ENCODE data around the gene EMB.
"Not testable (repeated sequence)": the region's sequence is repeated elsewhere in the genome, so short reads cannot be mapped to it uniquely, and the experiment has no call there.

EMB gene, protein sequence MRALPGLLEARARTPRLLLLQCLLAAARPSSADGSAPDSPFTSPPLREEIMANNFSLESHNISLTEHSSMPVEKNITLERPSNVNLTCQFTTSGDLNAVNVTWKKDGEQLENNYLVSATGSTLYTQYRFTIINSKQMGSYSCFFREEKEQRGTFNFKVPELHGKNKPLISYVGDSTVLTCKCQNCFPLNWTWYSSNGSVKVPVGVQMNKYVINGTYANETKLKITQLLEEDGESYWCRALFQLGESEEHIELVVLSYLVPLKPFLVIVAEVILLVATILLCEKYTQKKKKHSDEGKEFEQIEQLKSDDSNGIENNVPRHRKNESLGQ

DNA sequence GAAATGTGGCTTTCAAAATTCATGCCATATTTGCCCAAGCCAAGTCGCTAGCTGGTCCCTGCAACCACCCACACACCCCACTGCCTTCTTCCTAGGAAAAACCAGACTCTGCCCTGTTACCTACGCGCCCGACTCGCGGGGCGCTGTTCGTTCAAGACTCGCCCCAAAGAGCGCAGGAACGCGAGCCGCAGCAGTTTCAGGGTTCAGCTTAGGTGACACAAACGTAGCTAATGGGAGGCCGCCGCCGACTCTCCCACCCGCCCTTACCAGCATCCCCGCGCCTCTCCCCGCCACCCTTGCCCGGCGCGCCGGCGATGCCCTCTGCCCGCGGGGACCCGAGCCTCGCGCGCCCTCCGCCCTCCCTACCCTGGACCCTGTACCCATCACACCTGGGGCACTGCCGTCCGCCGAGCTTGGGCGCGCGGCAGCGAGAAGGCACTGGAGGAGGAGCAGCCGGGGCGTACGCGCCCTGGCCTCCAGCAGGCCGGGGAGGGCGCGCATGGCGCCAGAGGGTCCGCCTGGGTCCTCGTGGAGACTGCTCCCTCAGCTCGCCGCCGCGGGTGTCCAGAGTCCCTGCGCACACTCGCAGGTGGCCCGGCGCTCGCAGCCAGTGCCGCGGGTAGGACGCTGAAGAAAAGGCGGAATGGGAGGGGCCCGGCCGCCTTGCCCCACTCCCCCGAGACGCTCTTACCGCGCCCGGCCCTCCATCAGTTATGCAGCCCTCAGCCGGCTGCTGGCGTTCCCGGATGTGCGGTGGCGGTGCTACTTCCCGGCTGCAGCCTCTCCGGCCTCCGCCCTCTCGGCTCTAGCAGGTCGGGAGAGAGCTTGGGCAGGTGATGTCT lies at the start of gene EMB:
TSS of gene EMB (minus strand) at position 638 of the 842 bp plus-strand sequence. CDS start at position 501, 137 bp downstream.
- DNase-seq = no peak

DNA sequence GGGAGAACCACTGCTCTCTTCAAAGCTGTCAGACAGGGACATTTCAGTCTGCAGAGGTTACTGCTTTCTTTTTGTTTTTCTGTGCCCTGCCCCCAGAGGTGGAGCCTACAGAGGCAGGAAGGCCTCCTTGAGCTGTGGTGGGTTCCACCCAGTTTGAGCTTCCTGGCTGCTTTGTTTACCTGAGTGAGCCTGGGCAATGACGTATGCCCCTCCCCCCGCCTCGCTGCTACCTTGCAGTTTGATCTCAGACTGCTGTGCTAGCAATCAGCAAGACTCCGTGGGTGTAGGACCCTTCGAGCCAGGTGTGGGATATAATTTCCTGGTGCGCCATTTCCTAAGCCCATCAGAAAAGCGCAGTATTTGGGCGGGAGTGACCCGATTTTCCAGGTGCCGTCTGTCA lies 48.4 kb upstream of the EMB start:
- not testable (repeated sequence) for DNase-seq

DNA sequence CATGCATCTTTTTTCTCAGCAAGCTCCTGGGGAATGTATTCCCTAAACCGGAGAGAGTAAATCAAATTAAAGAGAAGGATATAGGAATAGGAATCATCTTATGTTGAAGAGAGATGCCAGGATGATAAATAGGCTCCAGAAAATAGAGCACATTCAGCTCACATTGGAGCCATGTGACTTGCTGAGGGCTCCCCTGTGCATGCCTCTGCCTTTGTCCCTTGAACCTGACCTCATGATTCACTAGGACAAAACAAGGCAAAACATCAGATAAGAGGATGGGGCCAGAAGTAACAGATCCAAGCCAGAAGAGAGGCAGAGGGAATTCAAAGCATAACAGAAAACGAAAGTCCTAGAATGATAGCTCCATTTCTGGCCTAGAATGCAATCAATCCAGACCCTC lies 37.7 kb upstream of the EMB start:
- DNase-seq = not testable (repeated sequence)

DNA sequence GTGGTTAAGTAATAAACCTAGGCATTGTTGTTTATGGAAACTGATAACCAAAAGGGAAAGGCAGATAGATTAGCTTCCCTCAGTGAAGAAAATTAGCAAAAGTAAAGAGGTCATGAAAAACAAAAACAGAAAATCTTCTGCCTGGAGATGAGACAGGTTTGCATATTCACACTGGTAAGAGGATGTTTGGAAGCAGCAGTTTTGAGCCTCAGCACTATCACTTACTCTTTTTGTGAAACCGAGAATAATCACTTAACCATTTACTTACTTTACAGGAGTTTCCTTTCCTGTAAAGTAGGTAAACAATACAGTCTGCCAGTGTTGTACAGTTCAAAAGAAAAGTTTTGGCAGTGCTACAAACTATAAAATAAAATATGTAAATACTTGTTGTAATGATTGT lies 35.5 kb upstream of the EMB start:
- no peak for DNase-seq

DNA sequence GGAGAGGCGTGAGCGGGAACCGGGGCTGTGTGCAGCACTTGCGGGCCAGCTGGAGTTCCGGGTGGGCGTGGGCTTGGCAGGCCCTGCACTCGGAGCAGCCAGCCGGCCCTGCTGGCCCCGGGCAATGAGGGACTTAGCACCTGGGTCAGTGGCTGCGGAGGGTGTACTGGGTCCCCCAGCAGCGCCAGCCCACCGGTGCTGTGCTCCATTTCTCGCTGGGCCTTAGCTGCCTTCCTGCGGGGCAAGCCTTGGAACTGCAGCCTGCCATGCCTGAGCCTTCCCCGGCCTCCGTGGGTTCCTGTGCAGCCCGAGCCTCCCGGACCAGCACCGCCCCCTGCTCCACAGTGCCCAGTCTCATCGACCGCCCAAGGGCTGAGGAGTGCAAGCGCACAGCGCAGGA lies 23.9 kb upstream of the EMB start:
- not testable (repeated sequence) for DNase-seq

DNA sequence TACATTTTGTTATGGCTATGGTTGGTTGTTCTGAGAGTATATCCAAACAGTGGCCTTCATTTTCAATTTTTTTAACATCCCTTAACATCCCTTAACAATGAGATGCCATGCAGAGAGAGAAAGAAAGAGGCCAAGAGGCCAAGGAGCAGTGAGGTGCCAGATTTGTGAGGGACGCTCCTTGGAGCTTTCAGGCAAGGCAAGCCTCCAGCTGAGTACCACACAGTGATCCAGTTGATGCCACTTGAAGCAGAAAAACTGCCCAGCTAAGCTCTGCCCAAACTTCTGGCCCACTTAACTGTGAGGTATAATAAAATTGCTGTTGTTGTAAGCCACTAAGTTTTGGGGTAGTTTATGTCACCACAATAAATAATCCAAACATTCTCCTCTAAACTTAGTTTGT lies 22.6 kb upstream of the EMB start:
- DNase-seq = no peak

DNA sequence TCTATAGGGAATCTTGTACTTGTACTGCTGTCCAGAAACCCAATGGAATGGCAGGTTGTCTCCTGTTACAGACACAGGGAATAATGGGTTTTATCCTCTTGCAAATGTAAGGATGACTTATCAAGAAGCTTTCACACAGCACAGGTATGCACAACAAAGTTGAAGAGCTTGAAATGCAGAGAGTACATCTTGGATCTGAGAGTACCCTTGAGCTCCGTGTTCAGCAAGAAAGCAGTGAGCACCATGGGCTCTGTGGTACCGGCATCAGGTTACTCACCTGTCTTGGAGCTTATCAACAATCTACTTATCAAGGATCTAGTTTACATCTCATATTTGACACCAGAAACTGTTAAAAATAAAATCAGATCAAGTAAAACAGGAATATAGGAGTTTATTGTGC lies 22.0 kb upstream of the EMB start:
- DNase-seq = no peak

DNA sequence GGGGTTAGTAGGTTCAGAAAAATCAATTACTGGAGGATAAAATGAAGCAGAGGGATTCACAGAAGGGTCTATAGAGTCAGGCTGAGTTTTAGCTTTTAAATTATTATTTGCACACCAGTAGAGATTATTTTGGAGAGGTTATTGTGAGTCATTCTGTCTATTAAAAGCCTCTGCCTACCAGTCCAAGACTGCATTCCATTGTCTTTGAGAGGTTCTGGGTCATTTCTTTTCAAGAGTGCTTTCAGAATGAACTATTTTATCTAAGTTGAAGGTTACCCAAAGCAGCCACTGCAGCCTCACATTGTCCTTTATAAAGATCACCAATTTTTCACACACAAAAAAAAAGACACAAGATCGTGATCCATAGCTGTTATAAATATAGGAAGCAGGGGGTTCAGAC lies 21.5 kb upstream of the EMB start:
- DNase-seq = not testable (repeated sequence)

DNA sequence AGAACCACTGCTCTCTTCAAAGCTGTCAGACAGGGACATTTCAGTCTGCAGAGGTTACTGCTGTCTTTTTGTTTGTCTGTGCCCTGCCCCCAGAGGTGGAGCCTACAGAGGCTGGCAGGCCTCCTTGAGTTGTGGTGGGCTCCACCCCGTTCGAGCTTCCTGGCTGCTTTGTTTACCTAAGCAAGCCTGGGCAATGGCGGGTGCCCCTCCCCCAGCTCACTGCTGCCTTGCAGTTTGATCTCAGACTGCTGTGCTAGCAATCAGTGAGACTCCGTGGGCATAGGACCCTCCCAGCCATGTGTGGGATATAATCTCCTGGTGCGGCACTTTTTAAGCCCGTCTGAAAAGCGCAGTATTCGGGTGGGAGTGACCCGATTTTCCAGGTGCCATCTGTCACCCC lies 17.3 kb upstream of the EMB start:
- DNase-seq = not testable (repeated sequence)

DNA sequence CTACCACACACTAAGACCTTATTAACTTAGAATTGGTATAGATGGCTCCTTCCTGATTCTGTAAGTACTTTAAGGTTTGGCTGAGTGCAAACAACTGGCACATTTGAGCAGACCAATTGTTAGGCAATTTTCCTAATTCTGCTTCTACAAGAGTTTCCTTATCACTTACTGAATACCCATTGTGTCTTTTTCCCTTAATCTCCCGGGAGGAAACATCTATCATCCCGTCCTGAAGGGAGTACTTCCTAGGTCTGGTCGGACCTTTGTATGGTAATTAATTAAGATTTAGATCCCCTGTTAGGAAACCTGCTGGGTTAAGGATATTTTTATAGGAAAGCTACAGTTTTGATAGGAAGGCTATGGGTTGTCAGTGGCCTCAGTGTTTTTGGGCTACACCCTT lies 8.2 kb upstream of the EMB start:
- not testable (repeated sequence) for DNase-seq

DNA sequence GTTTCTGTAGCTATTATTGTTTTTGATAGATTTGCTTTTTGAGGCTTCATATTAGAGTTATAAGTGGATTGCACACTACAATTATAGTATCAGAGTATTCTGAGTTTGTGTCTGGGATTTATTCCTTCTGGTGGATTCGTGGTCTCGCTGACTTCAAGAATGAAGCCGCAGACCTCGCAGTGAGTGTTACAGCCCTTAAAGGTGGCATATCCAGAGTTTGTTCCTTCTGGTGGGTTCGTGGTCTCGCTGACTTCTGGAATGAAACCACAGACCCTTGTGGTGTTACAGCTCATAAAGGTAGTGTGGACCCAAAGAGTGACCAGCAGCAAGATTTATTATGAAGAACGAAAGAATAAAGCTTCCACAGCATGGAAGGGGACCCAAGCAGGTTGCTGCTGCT lies 6.9 kb upstream of the EMB start:
- no peak for DNase-seq

DNA sequence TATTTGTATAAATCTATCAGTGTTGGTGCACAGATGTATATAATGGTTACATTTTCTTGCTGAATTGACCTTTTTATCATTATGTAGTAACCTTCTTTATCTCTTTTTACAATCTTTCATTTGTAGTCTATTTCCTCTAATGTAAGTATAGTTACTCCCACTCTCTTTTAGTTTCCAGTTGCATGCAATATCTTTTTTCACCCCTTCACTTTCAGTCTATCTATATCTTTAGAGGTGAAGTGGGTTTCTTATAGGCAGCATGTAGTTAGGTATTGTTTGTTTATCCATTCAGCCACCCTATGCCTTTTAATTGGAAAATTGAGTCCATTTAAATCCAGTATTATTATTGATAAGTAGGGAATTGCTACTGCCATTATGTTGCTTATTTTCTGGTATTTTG lies 6.1 kb upstream of the EMB start:
- no peak for DNase-seq

DNA sequence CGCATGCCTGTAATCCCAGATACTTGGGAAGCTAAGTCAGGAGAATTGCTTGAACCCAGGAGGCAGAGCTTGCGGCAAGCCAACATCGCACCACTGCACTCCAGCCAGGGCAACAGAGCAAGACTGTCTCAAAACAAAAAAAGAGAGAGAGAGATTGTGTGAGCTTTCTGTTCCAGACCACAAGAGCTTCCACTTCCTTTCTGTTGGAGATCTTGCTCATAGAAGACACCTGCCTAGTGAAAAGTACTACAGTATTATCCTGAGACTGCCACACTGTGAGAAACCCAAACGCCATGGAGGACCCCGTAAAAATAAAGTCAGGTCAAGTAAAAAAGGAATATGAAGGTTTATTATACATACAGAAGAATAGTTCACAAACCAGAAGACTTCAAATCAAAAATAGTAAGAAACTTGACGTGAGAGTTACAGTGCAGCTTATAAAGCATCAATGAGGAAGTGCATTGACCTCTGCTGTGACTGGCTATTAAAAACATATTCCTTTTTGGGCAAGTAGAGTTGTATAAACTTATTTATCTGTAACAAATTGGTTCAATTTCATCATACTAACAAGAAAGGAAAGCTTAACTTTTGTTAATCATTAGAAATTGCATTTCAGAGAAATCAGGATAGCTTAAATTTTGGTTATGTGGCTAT lies 4.3 kb upstream of the EMB start:
- no peak for DNase-seq

DNA sequence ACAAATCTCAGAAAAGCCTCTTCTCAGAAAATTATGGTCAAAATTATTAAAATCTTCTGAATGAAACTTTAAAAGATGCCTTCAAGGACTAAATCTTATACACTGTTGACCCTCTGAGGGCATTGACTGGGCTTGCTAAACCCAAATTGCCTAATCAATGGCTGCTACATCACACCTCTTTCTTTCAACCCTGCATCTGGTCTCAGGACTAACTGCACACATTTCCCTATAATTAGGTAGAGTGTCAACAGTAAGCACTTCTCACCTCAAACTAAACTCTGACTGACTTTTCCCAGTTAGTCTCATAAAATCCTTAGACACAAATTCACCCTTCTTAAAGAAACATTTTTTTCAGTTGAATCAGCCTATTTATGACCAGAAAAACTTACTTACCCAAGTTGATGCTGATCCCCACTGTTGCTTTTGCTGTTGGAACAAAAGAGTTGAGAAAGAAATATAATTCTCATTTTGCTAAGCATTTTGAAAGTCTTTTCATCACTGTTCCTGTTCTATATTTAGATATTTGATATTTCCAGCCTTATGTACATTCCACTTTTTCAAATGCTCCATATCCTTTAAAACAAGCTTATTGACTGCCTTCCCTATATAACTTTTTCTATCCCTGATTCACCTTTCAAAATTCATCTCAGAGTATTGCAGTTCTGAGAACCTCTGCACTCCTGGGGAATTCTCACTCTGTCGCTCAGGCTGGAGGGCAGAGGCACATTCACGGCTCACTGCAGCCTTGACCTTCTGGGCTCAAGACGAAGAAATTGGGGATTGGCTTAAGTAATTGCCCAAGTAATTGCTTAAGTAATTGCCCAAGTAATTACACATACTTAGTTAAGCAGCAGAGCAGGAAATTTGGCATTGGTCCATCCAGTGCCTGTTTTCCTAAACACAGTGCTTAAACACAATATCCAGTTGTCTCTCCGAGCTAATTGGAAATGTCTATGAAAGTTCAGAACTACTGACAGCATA lies 1.8 kb upstream of the EMB start:
- not testable (repeated sequence) for DNase-seq

DNA sequence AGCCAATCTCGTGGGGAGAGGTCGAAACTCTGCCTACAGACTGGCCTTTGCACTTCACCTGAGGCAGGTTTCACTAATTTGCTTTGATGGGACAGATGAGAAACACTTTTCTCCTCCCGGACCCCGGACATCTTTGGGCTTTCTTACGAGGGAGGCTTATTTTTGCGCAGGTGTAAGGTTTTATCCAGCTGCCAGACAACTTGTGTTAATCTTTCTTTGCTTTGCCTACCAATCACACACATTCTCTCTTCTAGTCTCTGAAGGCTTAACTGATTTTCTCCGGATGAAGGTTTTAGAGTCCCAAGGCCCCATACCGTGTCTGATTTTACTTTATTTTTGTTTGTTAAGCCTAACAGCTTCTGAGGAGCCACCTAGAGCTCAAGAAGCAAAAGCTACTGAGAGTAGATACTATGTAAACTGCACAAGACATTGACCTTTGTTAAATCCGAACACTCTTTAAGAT lies 436 bp upstream of the EMB start:
- DNase-seq = no peak

DNA sequence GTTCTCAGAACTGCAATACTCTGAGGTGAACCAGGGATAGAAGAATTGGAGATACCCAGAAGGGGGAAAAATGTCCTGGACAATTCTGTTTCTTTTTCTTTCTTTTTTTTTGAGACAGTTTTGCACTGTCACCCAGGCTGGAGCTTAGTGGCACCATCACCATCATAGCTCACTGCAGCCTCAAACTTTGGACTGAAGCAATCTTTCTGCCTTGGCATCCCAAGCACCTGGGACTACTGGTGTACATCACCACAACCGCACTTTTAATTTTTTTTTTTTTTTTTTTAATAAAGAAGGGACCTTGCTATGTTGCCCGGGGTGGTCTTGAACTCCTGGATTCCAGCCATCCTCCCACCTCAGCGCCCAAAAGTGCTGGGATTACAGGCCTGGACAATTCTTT lies 1.9 kb downstream of the EMB start:
- no peak for DNase-seq

DNA sequence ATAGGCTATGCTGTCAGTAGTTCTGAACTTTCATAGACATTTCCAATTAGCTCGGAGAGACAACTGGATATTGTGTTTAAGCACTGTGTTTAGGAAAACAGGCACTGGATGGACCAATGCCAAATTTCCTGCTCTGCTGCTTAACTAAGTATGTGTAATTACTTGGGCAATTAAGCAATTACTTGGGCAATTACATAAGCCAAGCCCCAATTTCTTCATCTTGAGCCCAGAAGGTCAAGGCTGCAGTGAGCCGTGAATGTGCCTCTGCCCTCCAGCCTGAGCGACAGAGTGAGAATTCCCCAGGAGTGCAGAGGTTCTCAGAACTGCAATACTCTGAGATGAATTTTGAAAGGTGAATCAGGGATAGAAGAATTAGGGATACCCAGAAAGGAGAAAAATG lies 3.0 kb downstream of the EMB start:
- DNase-seq = not testable (repeated sequence)

DNA sequence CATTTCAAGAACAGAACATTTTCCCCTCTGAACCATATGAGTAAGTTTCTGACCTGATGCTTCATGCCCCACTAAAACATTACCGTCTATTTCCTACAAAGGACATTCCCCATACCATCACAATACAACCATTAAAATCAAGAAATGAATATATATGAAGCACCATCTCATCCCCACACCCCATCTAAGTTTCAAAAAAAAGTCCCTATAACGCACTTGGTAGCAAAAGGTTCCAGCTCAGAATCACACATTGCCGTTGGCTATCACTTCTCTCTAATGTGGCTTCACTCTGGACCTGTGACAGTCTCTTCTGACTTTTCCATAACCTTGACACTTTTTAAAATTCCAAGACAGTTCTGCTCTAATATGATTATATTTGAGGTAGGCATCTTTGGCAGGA lies 5.9 kb downstream of the EMB start:
- no peak for DNase-seq

DNA sequence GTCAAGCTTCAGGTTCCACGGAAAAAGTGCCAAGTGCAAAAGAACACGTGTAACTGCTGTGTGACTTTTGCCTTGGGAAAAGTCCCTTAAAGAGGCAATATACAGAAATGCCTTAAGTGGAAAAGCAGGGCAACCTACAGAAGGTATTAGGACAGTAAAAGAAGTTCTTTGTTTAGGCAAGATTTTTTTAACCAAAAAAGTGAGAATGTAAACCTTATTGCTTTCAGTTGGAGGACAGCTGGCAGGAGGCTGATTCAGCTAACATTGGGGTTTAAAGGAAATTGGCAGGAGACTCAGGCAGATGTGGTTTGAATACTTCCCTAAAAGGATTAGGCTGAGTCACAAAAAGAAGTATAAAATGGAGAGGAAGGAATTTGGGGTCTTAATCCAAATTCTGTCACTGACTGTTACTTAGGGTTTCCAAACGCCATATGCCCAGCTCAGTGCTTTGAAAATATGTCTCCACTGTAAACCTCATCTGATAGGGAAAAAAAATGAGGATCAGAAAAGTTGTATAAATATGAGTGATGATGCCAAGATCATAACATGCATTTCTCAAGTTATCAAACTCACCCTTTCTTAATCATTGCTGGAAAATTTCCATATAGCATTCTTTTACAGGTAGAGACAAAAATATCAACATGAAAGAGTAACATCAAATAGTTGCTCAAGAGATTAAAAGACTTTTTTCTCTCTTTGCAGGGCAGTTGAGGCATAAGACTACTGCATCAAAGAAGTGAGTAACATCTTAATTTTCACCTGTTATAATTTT lies 9.8 kb downstream of the EMB start:
- not testable (repeated sequence) for DNase-seq

DNA sequence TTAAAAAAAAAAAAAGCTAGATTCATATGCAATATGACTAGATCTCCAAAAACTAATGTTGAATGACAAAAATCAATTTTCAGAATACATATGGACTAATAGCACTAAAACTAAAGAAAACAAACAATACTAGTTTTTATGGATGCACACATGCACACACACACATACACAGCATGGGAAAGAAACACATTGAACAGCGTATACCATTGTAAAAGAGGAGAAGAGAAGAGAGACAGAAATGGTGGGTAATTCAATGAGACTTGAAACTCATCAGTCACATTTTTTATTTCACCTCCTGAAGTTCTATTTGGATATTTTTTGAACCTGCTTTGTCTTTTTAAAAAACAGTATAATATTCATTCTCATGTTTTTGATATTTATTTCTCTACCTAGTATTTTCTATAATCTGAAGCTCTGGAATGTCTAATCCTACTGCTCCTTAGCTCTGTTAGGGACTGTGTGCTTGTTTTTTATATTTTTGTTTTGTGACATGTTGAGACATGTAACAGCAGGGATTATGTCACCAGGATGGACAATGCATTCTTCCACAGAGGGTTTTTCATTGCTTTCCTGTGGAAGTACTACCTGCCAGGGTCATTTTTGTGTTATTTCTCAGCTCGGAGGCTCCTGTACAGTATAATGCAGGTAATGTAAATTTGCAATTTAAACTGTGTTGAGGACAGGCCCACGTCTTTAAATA lies 17.8 kb downstream of the EMB start:
- DNase-seq = not testable (repeated sequence)
